SK-N-SH (cell line): ENCODE results near the gene NEU4. TPM values are rescaled to one million over a fixed set of nuclear protein-coding genes. Genes with fewer than 3 reads are reported as not detected.

Experiments used
- CTCF ChIA-PET: fragments of 300-600, 350-600 bp; formaldehyde crosslinking; extraction: SDS; loops from one replicate; lab custom pipeline; 2021; lab: Yijun Ruan, JAX
- POLR2A ChIA-PET: fragments of 350-600 bp; sonication (Branson Sonifier 250); formaldehyde crosslinking; extraction: SDS; loops from one replicate; lab custom pipeline; 2020; ENCODE audit warnings: antibody characterized with exemption, inconsistent platforms; lab: Yijun Ruan, JAX
- DNase-seq: peaks from one replicate; pipeline ENCODE4 v3.0.0; 2012
- H2AFZ ChIP-seq: fragments of 200-600 bp; sonication (generic); 2 replicates; pipeline ENCODE4 v1.8.1; 2016; ENCODE audit warnings: antibody characterized with exemption, mild to moderate bottlenecking, low read depth
- H3F3A ChIP-seq: fragments of 200-600 bp; sonication (generic); replicated peaks from 2 replicates; pipeline ENCODE3; 2016; ENCODE audit warnings: antibody characterized with exemption, mild to moderate bottlenecking; ENCODE audit not compliant: insufficient read depth
- H3K27ac ChIP-seq, 2 experiments: fragments of 200-500 bp in 1 of 2; fragments of 200-600 bp in 1 of 2; sonication (Bioruptor generic) in 1 of 2; sonication (generic), shearing (Covaris generic) in 1 of 2; 2 replicates each; pipeline versions ENCODE4 v1.5.1 to v1.6.1; 2014 to 2016; ENCODE audit warnings: low read depth in 2 of 2, inconsistent platforms in 1 of 2, low read length in 1 of 2, mild to moderate bottlenecking in 1 of 2, mixed read lengths in 1 of 2
- H3K27me3 ChIP-seq: fragments of 200-600 bp; sonication (generic), shearing (Covaris generic); 2 replicates; pipeline ENCODE4 v1.6.1; 2016; ENCODE audit warnings: mixed run types; ENCODE audit not compliant: insufficient read depth
- H3K36me3 ChIP-seq, 2 experiments: fragments of 200-500 bp in 1 of 2; fragments of 200-600 bp in 1 of 2; sonication (Bioruptor generic) in 1 of 2; sonication (generic) in 1 of 2; replicated peaks in 1 of 2; 2 replicates each; pipeline versions ENCODE3 to v1.5.1; 2014 to 2016; ENCODE audit warnings: low read length in 1 of 2, mild to moderate bottlenecking in 1 of 2; ENCODE audit not compliant: insufficient read depth in 2 of 2, control insufficient read depth in 1 of 2
- H3K4me1 ChIP-seq, 2 experiments: fragments of 200-500 bp in 1 of 2; fragments of 200-600 bp in 1 of 2; sonication (Bioruptor generic) in 1 of 2; sonication (generic), shearing (Covaris generic) in 1 of 2; 2 replicates each; pipeline versions ENCODE4 v1.5.1 to v1.6.1; 2014 to 2016; ENCODE audit warnings: low read depth in 1 of 2, low read length in 1 of 2, mixed run types in 1 of 2; ENCODE audit not compliant: insufficient read depth in 2 of 2, control insufficient read depth in 1 of 2
- H3K4me2 ChIP-seq: fragments of 200-600 bp; sonication (generic), shearing (Covaris generic); 2 replicates; pipeline ENCODE4 v1.6.1; 2017; ENCODE audit warnings: mixed run types
- H3K4me3 ChIP-seq, 2 experiments: fragments of 200-500 bp in 1 of 2; fragments of 200-600 bp in 1 of 2; sonication (Bioruptor generic) in 1 of 2; sonication (generic), shearing (Covaris generic) in 1 of 2; 2 replicates each; pipeline versions ENCODE4 v1.5.1 to v1.8.1; 2014 to 2016; ENCODE audit warnings: low read depth in 2 of 2, inconsistent platforms in 1 of 2, low read length in 1 of 2, mild to moderate bottlenecking in 1 of 2, mixed read lengths in 1 of 2, moderate library complexity in 1 of 2
- H3K79me2 ChIP-seq: fragments of 200-600 bp; sonication (generic); 2 replicates; pipeline ENCODE4 v1.8.1; 2017; ENCODE audit warnings: mild to moderate bottlenecking; ENCODE audit not compliant: insufficient read depth
- H3K9ac ChIP-seq: fragments of 200-600 bp; sonication (generic); 2 replicates; pipeline ENCODE4 v1.6.1; 2017; ENCODE audit warnings: mixed run types
- H3K9me2 ChIP-seq: fragments of 200-600 bp; sonication (generic); 2 replicates; pipeline ENCODE4 v1.6.1; 2017; ENCODE audit warnings: mixed run types
- H3K9me3 ChIP-seq: fragments of 200-600 bp; sonication (generic); 2 replicates; pipeline ENCODE4 v1.6.1; 2017; ENCODE audit warnings: mixed run types, mild to moderate bottlenecking, moderate library complexity
- H4K20me1 ChIP-seq: fragments of 200-600 bp; sonication (generic); 2 replicates; pipeline ENCODE4 v1.6.1; 2017; ENCODE audit warnings: mild to moderate bottlenecking, mixed run types; ENCODE audit not compliant: insufficient read depth
- CHD2 ChIP-seq: fragments of 150-350 bp; IDR thresholded peaks from 2 replicates; pipeline ENCODE4 v1.6.1; 2018; ENCODE audit warnings: low read length; ENCODE audit not compliant: partially characterized antibody
- EP300 ChIP-seq, 2 experiments: IDR thresholded peaks; 2 replicates each; pipeline versions ENCODE4 v1.4.0 to v1.6.1; 2012; ENCODE audit warnings: borderline replicate concordance in 1 of 2, low read depth in 1 of 2, low read length in 1 of 2
- IRF3 ChIP-seq: fragments of 150-350 bp; IDR thresholded peaks from 2 replicates; pipeline ENCODE4 v1.6.1; 2016; ENCODE audit warnings: mild to moderate bottlenecking, low read depth, low read length
- MEF2A ChIP-seq: IDR thresholded peaks from 2 replicates; pipeline ENCODE4 v1.4.0; 2012; ENCODE audit warnings: low read depth, borderline replicate concordance
- MXI1 ChIP-seq: IDR thresholded peaks from 2 replicates; pipeline ENCODE4 v1.6.1; 2012; ENCODE audit warnings: mild to moderate bottlenecking, low read depth, low read length, improper control_type of control experiment
- NRF1 ChIP-seq: IDR thresholded peaks from 2 replicates; pipeline ENCODE4 v1.6.1; 2012; ENCODE audit warnings: low read depth, mild to moderate bottlenecking, low read length
- PBX3 ChIP-seq: IDR thresholded peaks from 2 replicates; pipeline ENCODE4; 2012
- POLR2AphosphoS5 ChIP-seq: IDR thresholded peaks from 2 replicates; pipeline ENCODE4 v1.6.1; 2012; ENCODE audit warnings: low read depth, low read length
- RAD21 ChIP-seq: IDR thresholded peaks from 2 replicates; pipeline ENCODE4 v1.6.1; 2012; ENCODE audit warnings: mild to moderate bottlenecking, low read length
- RFX5 ChIP-seq: IDR thresholded peaks from 2 replicates; pipeline ENCODE4 v1.6.1; 2012; ENCODE audit warnings: mild to moderate bottlenecking, improper control_type of control experiment, low read length
- SIN3A ChIP-seq: IDR thresholded peaks from 2 replicates; pipeline ENCODE4 v1.6.1; 2012; ENCODE audit warnings: low read depth, mild to moderate bottlenecking, low read length, moderate library complexity, borderline replicate concordance
- TAF1 ChIP-seq: IDR thresholded peaks from 2 replicates; pipeline ENCODE4 v1.6.1; 2012; ENCODE audit warnings: low read depth, mild to moderate bottlenecking, low read length, moderate library complexity, borderline replicate concordance
- TCF12 ChIP-seq: IDR thresholded peaks from 2 replicates; pipeline ENCODE4 v1.4.0; 2012
- TEAD4 ChIP-seq: IDR thresholded peaks from 2 replicates; pipeline ENCODE4 v1.4.0; 2012; ENCODE audit warnings: mild to moderate bottlenecking, borderline replicate concordance; ENCODE audit not compliant: insufficient read depth
- USF1 ChIP-seq: IDR thresholded peaks from 2 replicates; pipeline ENCODE4 v1.4.0; 2012; ENCODE audit warnings: low read depth, borderline replicate concordance
- YY1 ChIP-seq: IDR thresholded peaks from 2 replicates; pipeline ENCODE4 v1.4.0; 2012; ENCODE audit warnings: low read depth, mild to moderate bottlenecking
- WGBS: methylation state at CpG from one replicate; pipeline ENCODE4 v1.1.6; 2017; ENCODE audit warnings: low lambda C conversion rate; 5-methylcytosine and 5-hydroxymethylcytosine counted together
- polyA plus RNA-seq, 3 experiments: library from polyadenylated mRNA; depleted of rRNA; stranded (reverse); fragments of >200 nt; gene quantifications; 2 replicates each; pipeline ENCODE4 v1.2.3, GENCODE V29; 2012

The NEU4 gene
- polyA plus RNA-seq, 1 of the 3 experiments (the other 2 are of a cell fraction) = 0.05 TPM

GRCh38 chr2:241795021-241795999, 13.7 kb upstream of the NEU4 start:
- no peaks in the 10 kb centered on the region for H3F3A ChIP-seq
- H3K4me3 ChIP-seq = no peak overlapping the region
- H3K4me1 ChIP-seq = peaks cover 0 to 12% of the 10 kb centered on the region in 2 experiments; a peak in 1 of 4 replicates
- no peaks in the 10 kb centered on the region for H3K79me2 ChIP-seq
- H3K9me2 ChIP-seq = no peaks in the 10 kb centered on the region
- no peak overlapping the region for H3K9ac ChIP-seq
- no peaks in the 10 kb centered on the region for H3K27me3 ChIP-seq
- 84% methylated on average over 25 of the region's 31 CpGs for WGBS
- H3K36me3 ChIP-seq = no peaks in the 10 kb centered on the region
- no peak overlapping the region for H3K27ac ChIP-seq
- ChIA-PET POLR2A (no interaction called here), CTCF (interaction anchor here (1.1 to 1.3 kb wide), 2 partner anchors 13 to 23 kb away, joined by 3 to 4 read pairs; partner anchors contain the start of gene NEU4)
- H4K20me1 ChIP-seq = no peaks in the 10 kb centered on the region
- no peaks in the 10 kb centered on the region for H3K9me3 ChIP-seq
- TF ChIP-seq CHD2 (no peak), NRF1 (no peak), RAD21 (no peak), PBX3 (no peak), TCF12 (no peak), TEAD4 (no peak), EP300 (IDR thresholded peaks at IDR 0.05; ENCODE audit: borderline replicate concordance in 1 of 2, low read depth in 1 of 2, low read length in 1 of 2) (no peak), RFX5 (no peak), YY1 (no peak), TAF1 (no peak), MEF2A (no peak), POLR2AphosphoS5 (no peak), MXI1 (no peak), SIN3A (no peak), USF1 (no peak), IRF3 (no peak)
- no peak overlapping the region for H3K4me2 ChIP-seq
- H2AFZ ChIP-seq = no peak overlapping the region
- no peak for DNase-seq
